K562 (cell line): ENCODE measurements around the gene LIPT2. TPM values are rescaled to one million over a fixed set of nuclear protein-coding genes. Genes with fewer than 3 reads are reported as not detected.

Source experiments
- ATAC-seq: fragments of 200-7000 bp; cut with Tn5 transposase; 3 replicates; pipeline ENCODE4 v1.9.1; 2020; ENCODE audit warnings: moderate library complexity
- BruUV-seq: library from RNA; stranded (reverse); fragments of 400-500 nt; replicated peaks from 2 replicates; lab custom pipeline; 2021; lab: Mats Ljungman, UMichigan
- CTCF ChIA-PET: fragments of 300-600 bp; formaldehyde crosslinking; extraction: SDS; loops from one replicate; lab custom pipeline; 2021; ENCODE audit warnings: low intra/inter-chr PET ratio; lab: Yijun Ruan, JAX
- POLR2A ChIA-PET: fragments of 300-600, 350-650 bp; sonication (Branson Sonifier 250); formaldehyde crosslinking; extraction: SDS; loops from one replicate; lab custom pipeline; 2021; ENCODE audit warnings: antibody characterized with exemption, inconsistent platforms; lab: Yijun Ruan, JAX
- DNase-seq, 4 experiments: peaks; one replicate each; pipeline versions ENCODE4 v3.0.0 to v3.0.0-alpha.2; 2011 to 2018; ENCODE audit warnings: low spot score in 3 of 4, mixed read lengths in 3 of 4; ENCODE audit errors: extremely low read depth in 1 of 4
- FAIRE-seq: peaks from 2 replicates; lab custom pipeline; 2011; peaks lifted over from hg19 to GRCh38; lab: Jason Lieb, UNC
- H2AFZ ChIP-seq: 2 replicates; pipeline ENCODE4 v1.6.0; 2011; ENCODE audit warnings: low read depth, low read length, control low read depth, inconsistent platforms
- H3K27ac ChIP-seq: fragments of 200-600 bp; 3 replicates; pipeline ENCODE4 v1.8.0; 2011; ENCODE audit warnings: low read depth, mild to moderate bottlenecking, control low read depth, inconsistent platforms, low read length, moderate library complexity, mixed read lengths; ENCODE audit errors: extremely low read depth
- H3K27me3 ChIP-seq, 2 experiments: fragments of 300-600 bp in 1 of 2; 2 replicates in 1 of 2; 3 replicates in 1 of 2; pipeline versions ENCODE4 v1.6.0 to v1.8.0; 2011; ENCODE audit warnings: inconsistent platforms in 2 of 2, low read length in 2 of 2, mild to moderate bottlenecking in 1 of 2, mixed read lengths in 1 of 2, moderate library complexity in 1 of 2; ENCODE audit not compliant: control insufficient read depth in 2 of 2, insufficient read depth in 2 of 2
- H3K36me3 ChIP-seq: fragments of 300-600 bp; 3 replicates; pipeline ENCODE4 v1.8.0; 2011; ENCODE audit warnings: mild to moderate bottlenecking, low read length, inconsistent platforms; ENCODE audit not compliant: control insufficient read depth, insufficient read depth
- H3K4me1 ChIP-seq, 2 experiments: fragments of 200-600 bp in 1 of 2; replicated peaks in 1 of 2; 2 replicates in 1 of 2; 3 replicates in 1 of 2; pipeline versions ENCODE4 v1.5.1 to v1.8.0; 2011; ENCODE audit warnings: inconsistent platforms in 2 of 2, low read length in 2 of 2, mild to moderate bottlenecking in 1 of 2, mixed read lengths in 1 of 2, moderate library complexity in 1 of 2; ENCODE audit not compliant: control insufficient read depth in 2 of 2, insufficient read depth in 2 of 2
- H3K4me2 ChIP-seq: 2 replicates; pipeline ENCODE4 v1.6.1; 2011; ENCODE audit warnings: low read length, control low read depth, inconsistent platforms, mixed read lengths; ENCODE audit not compliant: insufficient read depth
- H3K4me3 ChIP-seq: fragments of 200-600 bp; sonication (generic), shearing (Covaris generic); 2 replicates; pipeline ENCODE4 v1.5.1; 2016; ENCODE audit warnings: control low read depth, inconsistent platforms
- H3K79me2 ChIP-seq: fragments of 200-600 bp; 3 replicates; pipeline ENCODE4 v1.8.0; 2011; ENCODE audit warnings: low read length, inconsistent platforms; ENCODE audit not compliant: control insufficient read depth, insufficient read depth
- H3K9ac ChIP-seq, 2 experiments: 2 replicates each; pipeline versions ENCODE4 v1.6.0 to v1.6.1; 2011; ENCODE audit warnings: low read depth in 2 of 2, low read length in 2 of 2, control low read depth in 1 of 2, inconsistent platforms in 1 of 2, mild to moderate bottlenecking in 1 of 2, mixed read lengths in 1 of 2; ENCODE audit not compliant: insufficient read depth in 1 of 2
- H3K9me1 ChIP-seq: one replicate; pipeline ENCODE4 v1.6.0; 2011; ENCODE audit warnings: inconsistent platforms, mild to moderate bottlenecking, low read length, moderate library complexity; ENCODE audit not compliant: control insufficient read depth, insufficient read depth
- H3K9me3 ChIP-seq: replicated peaks from 2 replicates; pipeline ENCODE4 v1.5.1; 2011; ENCODE audit warnings: low read depth, low read length, inconsistent platforms; ENCODE audit not compliant: control insufficient read depth, insufficient read depth
- H4K20me1 ChIP-seq: replicated peaks from 2 replicates; pipeline ENCODE4 v1.6.1; 2011; ENCODE audit warnings: low read length, inconsistent platforms, mixed read lengths; ENCODE audit not compliant: control insufficient read depth, insufficient read depth
- BRD4 ChIP-seq: fragments of 200-600 bp; sonication (generic); IDR thresholded peaks from 2 replicates; pipeline ENCODE4 v1.6.1; 2017; ENCODE audit warnings: inconsistent platforms
- CHD4 ChIP-seq: fragments of 200-600 bp; sonication (generic); IDR thresholded peaks from 3 replicates; pipeline ENCODE4 v1.6.1; 2012; ENCODE audit warnings: low read depth, mild to moderate bottlenecking, mixed read lengths, low read length, inconsistent platforms; ENCODE audit not compliant: insufficient read depth, insufficient replicate concordance, poor library complexity, severe bottlenecking
- FOSL1 ChIP-seq: fragments of 200-800 bp; sonication (Bioruptor generic); conservative IDR thresholded peaks from 2 replicates; pipeline ENCODE4 v1.6.1; 2016; ENCODE audit warnings: missing genetic modification characterization, missing compliant biosample characterization
- MCM7 ChIP-seq, 2 experiments: fragments of 450-650 bp; IDR thresholded peaks; 2 replicates each; pipeline ENCODE4 v1.6.1; 2016 to 2018
- WGBS: fragments of 100-300 bp; shearing (Covaris generic); methylation state at CpG from one replicate; pipeline ENCODE4 v1.1.6; 2016; ENCODE audit warnings: low coverage, mixed read lengths; ENCODE audit not compliant: insufficient coverage; ENCODE audit errors: missing lambda C conversion rate; 5-methylcytosine and 5-hydroxymethylcytosine counted together
- in situ Hi-C: fragments of 300-500 bp; cut with MboI; formaldehyde crosslinking; loops from 4 replicates; pipeline ENCODE4 v1.15.0; 2018; ENCODE audit warnings: inconsistent platforms, mixed read lengths
- intact Hi-C: fragments of 100-400 bp; cut with micrococcal nuclease; formaldehyde crosslinking; loops from 2 replicates; pipeline ENCODE4 v1.14.2; 2022
- polyA plus RNA-seq, 8 experiments: library from polyadenylated mRNA; depleted of rRNA in 4 of 8; stranded (reverse) in 5 of 8; unstranded in 3 of 8; fragments of >200 nt; fragmentation: Nextera tagmentation in 2 of 8; fragmentation: Illumina TruSeq in 1 of 8; extraction: Ambion mirVana in 2 of 8; extraction: Trizol in 1 of 8; gene quantifications; 2 replicates each; pipeline versions ENCODE4 v1.2.1 to v1.2.3, GENCODE V29; 2011 to 2014; ENCODE audit warnings: inconsistent platforms in 1 of 8, missing spikeins in 1 of 8
- total RNA-seq, 7 experiments: library from RNA; depleted of rRNA in 6 of 7; stranded (reverse); fragments of >200 nt in 6 of 7; fragmentation: Illumina TruSeq in 2 of 7; extraction: Trizol in 2 of 7; gene quantifications; 2 replicates each; pipeline versions ENCODE4 v1.2.1 to v1.2.3, GENCODE V29; 2011 to 2021; ENCODE audit warnings: low replicate concordance in 1 of 7
- TF ChIP-seq, protein P1 (sequence below): fragments of 250-450 bp; sonication (Bioruptor Pico); IDR thresholded peaks from 2 replicates; pipeline ENCODE4 v1.5.0; 2021; ENCODE audit warnings: mild to moderate bottlenecking, moderate library complexity
- TF ChIP-seq, protein P2 (sequence below): fragments of 450-650 bp; formaldehyde crosslinking; IDR thresholded peaks from 2 replicates; pipeline ENCODE4 v1.4.0; 2022; ENCODE audit warnings: missing genetic modification characterization

LIPT2 gene
- total and polyA plus RNA-seq, 9 of the 15 experiments (the other 6 are each of a cell fraction or from before 2014, with no cell fraction given) = 1.00 to 5.2 (median 3.5) TPM

DNA sequence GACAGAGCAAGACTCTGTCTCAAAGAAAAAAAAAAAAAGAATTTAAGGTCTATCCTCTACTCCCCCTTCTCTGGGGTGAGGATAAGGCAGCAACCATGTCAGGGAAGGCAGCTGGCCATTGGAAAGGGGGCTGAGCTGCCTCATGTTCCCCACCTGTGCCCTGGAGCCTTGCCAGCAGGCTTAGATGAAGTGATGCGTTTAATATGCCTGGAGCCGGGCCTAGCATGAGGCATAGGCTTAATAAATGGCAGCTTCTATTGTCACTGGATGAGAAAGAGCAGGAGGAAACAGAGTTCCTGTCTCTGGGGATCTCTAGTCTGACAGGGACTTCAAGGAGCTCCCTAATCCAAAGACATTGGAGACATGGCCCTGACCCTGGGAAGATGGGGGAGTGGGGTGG lies 23.0 kb downstream of the LIPT2 start:
- Histone ChIP-seq H3K4me3 (no peak overlapping the region), H3K9me3 (no peaks in the 10 kb centered on the region), H3K79me2 (no peaks in the 10 kb centered on the region), H3K27ac (no peak overlapping the region), H3K27me3 (no peaks in the 10 kb centered on the region; a peak in 1 of 5 replicates), H3K36me3 (no peaks in the 10 kb centered on the region), H3K4me1 (peaks cover 16 to 24% of the 10 kb centered on the region in 2 experiments), H4K20me1 (no peaks in the 10 kb centered on the region), H3K4me2 (no peak overlapping the region), H2AFZ (no peak overlapping the region), H3K9me1 (no peaks in the 10 kb centered on the region), H3K9ac (no peak overlapping the region; a peak in 1 of 4 replicates)
- intact Hi-C loops = no loop called here
- FAIRE-seq (no peak), DNase-seq (no peak), ATAC-seq (no peak)
- in situ Hi-C loops = no loop called here
- ChIA-PET POLR2A (interaction anchor here (0.7 to 2.9 kb wide), 4 partner anchors 8 to 1086 kb away, joined by 4 to 8 read pairs (median 5); no protein-coding TSS in a partner anchor), CTCF (no interaction called here)
- TF ChIP-seq CHD4 (no peak), BRD4 (no peak), MCM7 (IDR thresholded peaks at IDR 0.05) (no peak), FOSL1 (tag) (no peak)
- TF ChIP-seq, protein P1, sequence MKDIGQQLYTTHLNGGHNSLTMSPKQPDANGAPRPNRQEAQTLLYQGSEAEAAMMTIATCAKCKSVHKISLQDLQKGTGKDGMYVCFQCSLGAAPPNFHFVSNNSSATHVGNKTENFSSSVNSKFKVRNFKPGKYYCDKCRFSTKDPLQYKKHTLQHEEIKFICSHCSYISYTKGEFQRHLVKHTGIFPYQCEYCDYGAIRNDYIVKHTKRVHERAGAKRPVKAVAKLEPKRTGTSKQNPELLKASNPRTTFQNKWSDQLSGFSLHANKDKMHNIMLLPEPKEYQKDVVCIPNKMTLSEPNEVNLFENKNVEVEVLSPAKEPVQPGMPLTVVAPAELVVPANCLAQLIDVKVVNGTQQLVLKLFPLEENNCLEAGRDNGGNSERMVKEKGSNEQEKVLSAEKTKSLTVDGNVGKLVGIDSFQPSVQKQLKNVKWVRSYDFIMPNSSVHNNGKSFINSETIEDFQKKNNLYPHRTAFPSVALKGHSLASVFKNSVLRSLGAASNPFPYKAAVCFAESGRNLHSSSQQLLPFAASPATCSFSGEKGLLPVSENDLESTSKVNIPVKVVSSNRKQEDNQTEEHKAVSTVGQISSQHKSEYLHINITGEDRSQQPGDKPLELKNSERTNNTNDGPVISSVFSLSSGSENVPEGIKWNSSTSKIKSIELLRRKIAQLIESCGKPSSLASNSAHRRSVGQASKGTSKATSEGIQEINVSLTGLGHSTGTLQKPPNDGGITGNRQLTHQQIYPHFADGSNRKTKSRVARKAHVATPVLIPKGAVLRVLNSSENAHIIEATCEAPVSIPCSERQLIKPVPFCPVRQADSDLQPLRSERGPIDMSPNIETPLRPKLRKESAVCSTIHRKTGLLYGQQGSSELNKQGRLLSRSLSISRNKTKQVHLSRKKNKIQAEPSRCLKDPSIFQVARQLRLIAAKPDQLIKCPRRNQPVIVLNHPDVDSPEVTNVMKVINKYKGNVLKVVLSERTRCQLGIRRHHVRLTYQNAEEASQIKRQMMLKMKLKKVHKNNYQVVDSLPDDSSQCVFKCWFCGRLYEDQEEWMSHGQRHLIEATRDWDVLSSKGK = no peak
- TF ChIP-seq, protein P2, sequence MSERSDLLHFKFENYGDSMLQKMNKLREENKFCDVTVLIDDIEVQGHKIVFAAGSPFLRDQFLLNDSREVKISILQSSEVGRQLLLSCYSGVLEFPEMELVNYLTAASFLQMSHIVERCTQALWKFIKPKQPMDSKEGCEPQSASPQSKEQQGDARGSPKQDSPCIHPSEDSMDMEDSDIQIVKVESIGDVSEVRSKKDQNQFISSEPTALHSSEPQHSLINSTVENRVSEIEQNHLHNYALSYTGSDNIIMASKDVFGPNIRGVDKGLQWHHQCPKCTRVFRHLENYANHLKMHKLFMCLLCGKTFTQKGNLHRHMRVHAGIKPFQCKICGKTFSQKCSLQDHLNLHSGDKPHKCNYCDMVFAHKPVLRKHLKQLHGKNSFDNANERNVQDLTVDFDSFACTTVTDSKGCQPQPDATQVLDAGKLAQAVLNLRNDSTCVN (CRISPR knock-in tag) = no peak
- BruUV-seq = no TSS peak
- WGBS = 38% methylated on average over 2 of the region's 2 CpGs
